DOHH2 (cell line): ENCODE results near the gene APOBEC3B.
A peak's percentile ranks its signal among the peaks of the same experiment; 100 is the strongest.
"Not testable (repeated sequence)": the region's sequence is repeated elsewhere in the genome, so short reads cannot be mapped to it uniquely, and the experiment has no call there.

Source experiments
- H3F3A ChIP-seq: fragments of 200-600 bp; sonication (generic), shearing (Covaris generic); 2 replicates; pipeline ENCODE4 v1.6.0; 2016; ENCODE audit warnings: antibody characterized with exemption, mild to moderate bottlenecking; ENCODE audit not compliant: control insufficient read depth, insufficient read depth
- H3K27ac ChIP-seq: fragments of 200-600 bp; sonication (generic); 2 replicates; pipeline ENCODE4 v1.5.1; 2014; ENCODE audit warnings: low read depth, mild to moderate bottlenecking, low read length, moderate library complexity
- H3K27me3 ChIP-seq: fragments of 200-600 bp; sonication (generic); 2 replicates; pipeline ENCODE4 v1.6.1; 2014; ENCODE audit warnings: mild to moderate bottlenecking, low read length, mixed read lengths; ENCODE audit not compliant: control insufficient read depth
- H3K36me3 ChIP-seq: fragments of 200-600 bp; sonication (generic); 2 replicates; pipeline ENCODE4 v1.6.1; 2014; ENCODE audit warnings: mild to moderate bottlenecking, low read length, moderate library complexity, mixed read lengths; ENCODE audit not compliant: control insufficient read depth
- H3K4me1 ChIP-seq: fragments of 200-600 bp; sonication (generic); 2 replicates; pipeline ENCODE4 v1.6.1; 2014; ENCODE audit warnings: mild to moderate bottlenecking, low read length, mixed read lengths; ENCODE audit not compliant: control insufficient read depth
- H3K4me2 ChIP-seq: fragments of 200-600 bp; sonication (generic); 2 replicates; pipeline ENCODE4 v1.6.0; 2014; ENCODE audit warnings: mild to moderate bottlenecking, low read length, moderate library complexity
- H3K4me3 ChIP-seq: fragments of 200-600 bp; sonication (generic); 2 replicates; pipeline ENCODE4 v1.5.1; 2014; ENCODE audit warnings: mild to moderate bottlenecking, low read length, mixed read lengths
- H3K79me2 ChIP-seq: fragments of 200-600 bp; sonication (generic); 2 replicates; pipeline ENCODE4 v1.6.1; 2014; ENCODE audit warnings: mild to moderate bottlenecking, low read length, mixed read lengths; ENCODE audit not compliant: control insufficient read depth
- H3K9me2 ChIP-seq: fragments of 200-600 bp; sonication (generic); replicated peaks from 2 replicates; pipeline ENCODE4 v1.6.1; 2014; ENCODE audit warnings: mild to moderate bottlenecking, low read length, mixed read lengths; ENCODE audit not compliant: control insufficient read depth
- H3K9me3 ChIP-seq: fragments of 200-600 bp; sonication (generic); 2 replicates; pipeline ENCODE4 v1.6.1; 2014; ENCODE audit warnings: antibody characterized with exemption, low read length, mixed read lengths; ENCODE audit not compliant: control insufficient read depth, insufficient read depth
- H4K20me1 ChIP-seq: fragments of 200-600 bp; sonication (generic); 2 replicates; pipeline ENCODE4 v1.6.0; 2014; ENCODE audit warnings: low read depth, mild to moderate bottlenecking, antibody characterized with exemption, low read length, moderate library complexity; ENCODE audit not compliant: control insufficient read depth, insufficient read depth
- CTCF ChIP-seq: fragments of 200-600 bp; sonication (generic); IDR thresholded peaks from one replicate; pipeline ENCODE4 v1.5.1; 2014; ENCODE audit warnings: antibody characterized with exemption, mild to moderate bottlenecking, low read depth, low read length; ENCODE audit not compliant: poor library complexity, severe bottlenecking
- EZH2phosphoT487 ChIP-seq: fragments of 200-600 bp; sonication (generic); IDR thresholded peaks from 2 replicates; pipeline ENCODE4 v1.6.1; 2017; ENCODE audit warnings: borderline replicate concordance, mild to moderate bottlenecking, antibody characterized with exemption, low read length, moderate library complexity, mixed read lengths

APOBEC3B gene

GRCh38 chr22:38981005-38981991 lies 849 bp upstream of the APOBEC3B start:
- Histone ChIP-seq H3K4me3 (no peak overlapping the region), H3K79me2 (no peaks in the 10 kb centered on the region), H3K27ac (no peak overlapping the region), H3K9me3 (peaks cover 11% of the 10 kb centered on the region), H3K27me3 (peaks cover 25% of the 10 kb centered on the region), H3F3A (peaks cover 8% of the 10 kb centered on the region), H3K4me1 (peaks cover 34% of the 10 kb centered on the region), H3K4me2 (peak overlapping the region; percentile 38), H4K20me1 (no peaks in the 10 kb centered on the region), H3K36me3 (no peaks in the 10 kb centered on the region), H3K9me2 (no peaks in the 10 kb centered on the region)
- TF ChIP-seq CTCF (peak; percentile 60), EZH2phosphoT487 (no peak)

GRCh38 chr22:38984224-38984623 lies 2.1 kb downstream of the APOBEC3B start:
- TF ChIP-seq EZH2phosphoT487, result no peak
- H3K36me3 ChIP-seq, result no peaks in the 10 kb centered on the region
- no peak overlapping the region for H3K4me2 ChIP-seq
- peaks cover 8% of the 10 kb centered on the region for H3F3A ChIP-seq
- H3K27ac ChIP-seq, result peak overlapping the region; percentile 44
- no peaks in the 10 kb centered on the region for H3K79me2 ChIP-seq
- H4K20me1 ChIP-seq, result no peaks in the 10 kb centered on the region
- peaks cover 34% of the 10 kb centered on the region for H3K4me1 ChIP-seq
- H3K27me3 ChIP-seq, result peaks cover 13% of the 10 kb centered on the region
- H3K4me3 ChIP-seq, result no peak overlapping the region
- no peaks in the 10 kb centered on the region for H3K9me2 ChIP-seq
- peaks cover 11% of the 10 kb centered on the region for H3K9me3 ChIP-seq

- peaks cover 11% of the 10 kb centered on the region for H3K27me3 ChIP-seq
- H3K4me3 ChIP-seq, H3F3A ChIP-seq, H3K79me2 ChIP-seq, H3K36me3 ChIP-seq, H4K20me1 ChIP-seq, H3K9me2 ChIP-seq: not testable (repeated sequence)
- peaks cover 34% of the 10 kb centered on the region for H3K4me1 ChIP-seq
- peaks cover 11% of the 10 kb centered on the region for H3K9me3 ChIP-seq
- peak overlapping the region; percentile 44 for H3K27ac ChIP-seq
- H3K4me2 ChIP-seq, result peak overlapping the region; percentile 43
Measured at GRCh38 chr22:38984784-38985757, 2.9 kb downstream of the APOBEC3B start.

- H4K20me1 ChIP-seq, result no peaks in the 10 kb centered on the region
- H3K27me3 ChIP-seq, result peaks cover 3% of the 10 kb centered on the region
- H3K36me3 ChIP-seq, result no peaks in the 10 kb centered on the region
- H3K4me2 ChIP-seq, result no peak overlapping the region
- no peak overlapping the region for H3K4me3 ChIP-seq
- no peaks in the 10 kb centered on the region for H3K9me2 ChIP-seq
- H3K27ac ChIP-seq, result no peak overlapping the region
- H3K79me2 ChIP-seq, result no peaks in the 10 kb centered on the region
- H3K9me3 ChIP-seq, result peaks cover 11% of the 10 kb centered on the region
- H3K4me1 ChIP-seq, result peaks cover 31% of the 10 kb centered on the region
- TF ChIP-seq CTCF (no peak), EZH2phosphoT487 (no peak)
- peaks cover 8% of the 10 kb centered on the region for H3F3A ChIP-seq
Measured at GRCh38 chr22:38986629-38987028, 4.5 kb downstream of the APOBEC3B start.
